Stomach (tissue), 4 donors: ENCODE data around the gene TBCCD1.

ENCODE experiments used
- CTCF ChIP-seq, 7 experiments: fragments of 450-650 bp in 4 of 7; fragments of 200-600 bp in 3 of 7; sonication (generic) in 3 of 7; IDR thresholded peaks; one replicate each; pipeline ENCODE4 v1.5.1; 2016 to 2019; ENCODE audit warnings: antibody characterized with exemption in 7 of 7, control low read depth in 2 of 7, mild to moderate bottlenecking in 1 of 7
- POLR2A ChIP-seq, 4 donors: fragments of 450-650 bp; IDR thresholded peaks; one replicate each; pipeline ENCODE4 v1.6.1; 2016; ENCODE audit warnings: antibody characterized with exemption in 4 of 4, control low read depth in 2 of 4, mild to moderate bottlenecking in 1 of 4, moderate library complexity in 1 of 4
- POLR2AphosphoS5 ChIP-seq, 3 donors: sonication (generic); formaldehyde crosslinking; IDR thresholded peaks; one replicate each; pipeline ENCODE4 v1.6.1; 2016; ENCODE audit warnings: antibody characterized with exemption in 3 of 3

- TF ChIP-seq POLR2AphosphoS5 (IDR thresholded peaks at IDR 0.05): no peak
- TF ChIP-seq CTCF (IDR thresholded peaks at IDR 0.05): no peak
- TF ChIP-seq POLR2A (IDR thresholded peaks at IDR 0.05): no peak
These were observed 43.7 kb downstream of the TBCCD1 start for GRCh38 chr3:186523434-186523833.
